Umbilical cord (tissue), 2 donors: ENCODE data around the gene CELF5. TPM values are rescaled to one million over a fixed set of nuclear protein-coding genes. Genes with fewer than 3 reads are reported as not detected.
A peak's percentile ranks its signal among the peaks of the same experiment; 100 is the strongest.

Source experiments
- DNase-seq: peaks from one replicate; pipeline ENCODE4 v3.0.0-alpha.2; 2015; ENCODE audit warnings: low spot score
- total RNA-seq: library from RNA; depleted of rRNA; stranded (reverse); fragments of >200 nt; gene quantifications from one replicate; pipeline ENCODE4 v1.2.3, GENCODE V29; 2014; ENCODE audit warnings: low replicate concordance; ENCODE audit not compliant: insufficient read depth

The CELF5 gene
- total RNA-seq, 1 donor from 2014 or later, result 1.7 TPM

DNA sequence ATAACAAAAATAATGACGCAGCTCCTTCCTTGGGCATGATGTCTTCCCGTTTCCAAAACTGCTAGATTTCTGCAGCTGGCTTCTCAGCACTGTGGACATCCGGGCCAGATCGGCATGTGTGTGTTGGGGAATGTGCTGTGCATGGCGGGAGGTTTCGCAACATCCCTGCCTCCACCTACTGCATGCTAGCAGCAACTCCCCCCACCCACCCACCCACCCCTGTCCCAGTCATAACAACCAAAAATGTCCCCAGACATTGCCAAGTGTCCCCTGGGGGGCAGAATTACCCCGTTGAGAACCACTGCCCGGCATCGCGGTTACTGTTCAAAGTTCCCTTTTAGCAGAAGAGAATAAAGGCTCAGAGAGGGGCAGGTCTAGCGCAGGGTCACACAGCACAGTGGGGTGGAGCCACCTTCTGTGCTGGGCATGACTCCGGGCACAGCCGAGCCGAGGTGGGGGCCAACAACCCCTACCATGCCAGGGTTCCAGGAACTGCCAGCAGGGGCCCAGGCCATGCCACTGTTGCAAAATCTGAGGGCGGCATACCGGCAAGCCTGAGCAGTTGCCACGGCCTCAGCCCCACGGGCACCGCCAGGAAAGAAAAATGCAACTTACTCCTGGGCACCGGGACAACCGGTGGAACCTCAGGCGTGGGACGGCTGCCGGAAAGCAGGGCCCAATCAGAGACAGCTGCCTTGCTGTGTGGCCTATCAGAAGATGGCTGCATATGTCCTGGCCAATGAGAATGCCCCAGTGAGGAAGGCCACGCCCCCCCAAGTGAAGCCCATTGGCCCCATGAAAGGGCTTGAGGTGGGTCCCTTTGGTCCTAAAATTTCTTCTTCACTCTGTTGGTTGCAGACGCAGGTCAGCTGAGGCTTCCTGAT, 119.4 kb downstream of the CELF5 start:
- peak; percentile 58 for DNase-seq

DNA sequence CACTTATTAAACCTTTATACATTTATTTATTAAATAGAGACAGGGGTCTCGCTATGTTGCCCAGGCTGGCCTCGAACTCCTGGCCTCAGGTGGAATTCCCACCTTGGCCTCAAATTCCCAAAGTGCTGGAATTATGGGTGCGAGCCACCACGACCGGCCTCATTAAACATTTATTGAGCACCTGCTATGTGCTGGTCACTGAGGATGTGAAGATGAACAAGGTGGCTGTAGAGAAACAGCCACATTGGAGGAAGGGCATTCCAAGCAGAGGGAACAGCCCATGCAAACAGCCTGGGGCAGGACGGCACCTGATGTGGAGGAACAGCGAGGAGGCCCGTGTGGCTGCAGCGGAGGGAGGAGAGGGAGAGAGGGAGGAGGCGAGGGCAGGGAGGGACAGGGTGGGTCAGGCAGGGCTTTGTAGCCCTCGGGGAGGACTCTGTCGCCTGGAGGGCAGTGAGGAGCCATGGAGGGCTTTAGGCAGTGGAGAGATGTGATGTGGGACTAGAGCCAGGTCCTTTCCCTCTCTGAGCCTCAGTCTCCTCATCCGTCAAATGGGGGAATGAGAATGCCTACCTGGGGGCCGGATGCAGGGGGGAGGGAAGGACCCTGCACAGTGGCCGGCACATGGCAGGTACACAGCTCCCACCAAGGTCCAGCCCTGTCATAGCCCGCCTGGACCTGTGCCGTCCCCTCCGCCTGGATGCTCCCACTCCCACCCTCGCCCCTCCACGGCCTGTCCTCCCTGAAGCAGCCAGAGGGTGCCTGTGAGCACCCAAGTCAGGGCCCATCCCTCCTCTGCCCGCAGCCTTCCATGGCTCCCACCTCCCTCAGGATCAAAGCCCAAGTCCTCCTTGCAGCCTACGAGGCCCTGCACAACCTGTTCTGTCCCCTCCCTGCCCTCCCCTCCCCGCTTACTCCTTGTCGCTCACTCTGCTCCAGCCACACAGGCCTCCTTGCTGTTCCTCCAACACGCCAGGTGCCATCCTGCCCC, 120.4 kb downstream of the CELF5 start:
- no peak for DNase-seq

DNA sequence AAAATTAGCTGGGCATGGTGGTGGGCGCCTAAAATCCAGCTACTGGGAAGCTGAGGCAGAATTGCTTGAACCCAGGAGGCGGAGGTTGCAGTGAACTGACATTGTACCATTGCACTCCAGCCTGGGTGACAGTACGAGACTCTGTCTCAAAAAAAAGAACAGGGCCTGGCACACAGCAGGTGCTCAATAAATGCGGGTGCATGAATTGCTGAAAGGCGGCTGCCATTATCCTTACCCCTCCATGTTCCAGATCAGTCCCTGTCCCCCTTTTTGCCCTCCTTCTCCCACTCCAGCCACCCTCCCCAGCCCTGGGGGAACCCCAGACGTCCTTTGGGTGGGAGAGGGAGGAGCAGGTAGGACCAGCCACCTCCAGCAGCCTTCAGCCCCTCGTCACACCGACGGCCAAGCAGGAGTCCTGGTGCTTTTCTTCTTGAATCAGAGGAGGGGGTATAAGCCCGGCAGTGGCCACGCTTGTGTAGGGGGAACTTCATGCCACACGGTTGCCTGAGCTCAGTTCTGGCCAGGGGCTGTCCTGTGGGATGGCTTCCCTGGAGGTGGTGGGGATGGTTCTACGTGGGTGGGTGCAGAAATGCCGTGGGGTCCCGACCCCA, 121.5 kb downstream of the CELF5 start:
- no peak for DNase-seq

Other genes starting within 250 kb of the CELF5 start
- gene TLE6, start 247.1 kb upstream of the CELF5 start, total RNA-seq, result 7.5 TPM
- gene TLE2, start 195.4 kb upstream of the CELF5 start, total RNA-seq, result 12.3 TPM
- 41.4 TPM for gene TLE5, start 162.2 kb upstream of the CELF5 start, total RNA-seq
- 40.4 TPM for gene GNA11, start 130.3 kb upstream of the CELF5 start, total RNA-seq
- gene GNA15, start 88.6 kb upstream of the CELF5 start, total RNA-seq, result 20.5 TPM
- gene S1PR4, start 45.9 kb upstream of the CELF5 start, total RNA-seq, result 1.7 TPM
- gene NCLN, start 38.7 kb upstream of the CELF5 start, total RNA-seq, result 9.4 TPM
- gene NFIC, start 141.9 kb downstream of the CELF5 start, total RNA-seq, result 37.3 TPM